RCC 7860 (cell line): ENCODE results near the gene ST7.
"Not testable (repeated sequence)": the region's sequence is repeated elsewhere in the genome, so short reads cannot be mapped to it uniquely, and the experiment has no call there.

Experiments used
- DNase-seq: peaks from one replicate; pipeline ENCODE4 v3.0.0-alpha.2; 2015; ENCODE audit warnings: low spot score
- FAIRE-seq: peaks from 2 replicates; lab custom pipeline; 2012; peaks lifted over from hg19 to GRCh38; lab: Jason Lieb, UNC

Gene ST7

DNA sequence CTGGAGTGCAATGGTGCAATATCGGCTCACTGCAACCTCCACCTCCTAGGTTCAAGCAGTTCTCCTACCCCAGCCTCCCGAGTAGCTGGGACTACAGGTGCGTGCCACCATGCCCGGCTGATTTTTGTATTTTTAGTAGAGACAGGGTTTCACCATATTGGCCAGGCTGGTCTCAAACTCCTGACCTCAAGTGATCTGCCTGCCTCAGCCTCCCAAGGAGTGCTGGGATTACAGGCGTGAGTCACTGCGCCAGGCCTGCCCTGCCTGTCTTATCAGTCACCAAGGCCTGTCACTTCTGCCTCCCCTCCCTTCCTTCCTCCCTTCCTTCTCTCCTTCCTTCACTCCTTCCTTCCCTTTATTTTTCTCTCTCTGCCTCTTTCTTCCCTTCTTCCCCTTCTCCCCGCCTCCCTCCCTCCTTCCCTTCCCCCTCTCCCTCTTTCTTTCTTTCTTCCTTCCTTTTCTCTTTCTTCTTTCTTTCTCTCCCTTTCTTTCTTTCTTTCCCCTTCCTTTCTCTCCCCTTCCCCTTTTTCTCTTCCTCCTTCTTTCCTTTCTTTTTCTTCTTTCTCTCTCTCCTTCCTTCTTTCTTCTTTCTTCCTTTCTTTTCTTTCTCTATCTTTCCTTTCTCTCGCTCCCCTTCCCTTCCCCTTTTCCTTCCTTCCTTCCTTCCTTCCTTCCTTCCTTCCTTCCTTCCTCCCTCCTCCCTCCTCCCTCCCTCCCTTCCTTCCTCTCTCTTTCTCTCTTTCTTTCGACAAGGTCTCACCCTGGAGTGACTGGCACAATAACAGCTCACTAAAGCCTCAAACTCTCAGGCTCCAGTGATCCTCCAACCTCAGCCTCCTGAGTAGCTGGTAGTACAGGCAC lies 3.1 kb upstream of the ST7 start:
- DNase-seq (no peak), FAIRE-seq (no peak)

DNA sequence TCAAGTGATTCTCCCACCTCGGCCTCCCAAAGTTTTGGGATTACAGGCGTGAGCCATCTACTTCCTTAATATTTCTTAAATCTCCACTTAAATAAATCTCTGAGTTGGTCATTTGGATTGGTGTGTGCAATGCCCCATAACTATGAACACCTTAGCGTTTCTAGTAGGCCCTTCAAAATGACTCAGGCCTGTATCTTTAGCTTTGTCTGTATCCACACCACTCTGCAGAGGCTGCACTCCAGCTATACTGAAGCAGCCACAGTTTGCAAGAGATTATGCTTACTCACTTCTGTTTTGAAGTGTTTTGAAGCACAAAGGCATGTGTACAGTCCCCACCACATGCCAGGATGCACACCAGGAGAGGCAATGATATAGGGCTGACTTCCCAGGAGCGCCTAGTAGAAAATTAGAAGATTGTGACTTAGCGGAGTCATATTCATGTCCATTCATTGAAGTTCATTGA lies 2.4 kb upstream of the ST7 start:
- FAIRE-seq (no peak), DNase-seq (no peak)

DNA sequence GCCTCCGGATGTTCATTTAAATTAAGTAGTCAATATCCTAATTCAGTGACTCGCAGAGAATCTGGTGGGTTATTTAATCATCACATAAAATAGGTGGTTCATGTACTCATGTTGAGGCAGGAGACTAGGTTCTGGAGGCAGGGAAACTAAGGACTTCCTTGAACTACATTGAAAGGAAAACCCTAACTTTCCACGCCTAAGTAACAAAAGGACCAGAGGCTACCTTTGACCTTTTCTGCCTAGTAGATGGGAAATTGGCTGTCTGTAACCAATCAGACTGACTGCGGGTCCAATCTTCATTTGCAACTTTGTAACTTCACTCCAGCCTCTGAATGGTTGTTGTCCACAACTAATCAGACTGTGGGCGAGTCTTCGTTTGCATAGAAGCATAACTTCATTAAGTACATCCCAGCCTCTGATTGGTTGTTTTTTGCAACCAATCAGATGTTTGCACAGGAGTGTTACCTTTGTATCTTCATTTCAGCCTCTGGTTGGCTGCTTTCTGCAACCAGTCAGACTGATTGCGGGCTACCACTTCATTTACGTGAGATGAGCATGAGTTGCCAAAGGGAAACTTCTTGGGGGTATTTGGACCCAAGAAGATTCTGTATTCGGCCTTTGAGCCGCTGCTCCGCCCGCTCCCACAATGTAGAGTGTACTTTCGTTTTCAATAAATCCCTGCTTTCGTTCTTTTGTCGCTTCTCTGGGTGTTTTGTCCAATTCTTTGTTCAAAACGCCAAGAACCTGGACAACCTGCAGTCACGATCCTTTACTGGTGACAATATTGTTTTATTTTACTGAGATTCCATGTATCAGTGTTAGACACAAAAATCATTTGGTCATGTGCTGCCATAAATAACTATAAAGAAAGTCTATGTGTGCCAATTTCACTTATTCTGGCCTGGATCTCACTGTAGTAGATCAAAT lies 1.7 kb upstream of the ST7 start:
- FAIRE-seq (no peak), DNase-seq (no peak)

DNA sequence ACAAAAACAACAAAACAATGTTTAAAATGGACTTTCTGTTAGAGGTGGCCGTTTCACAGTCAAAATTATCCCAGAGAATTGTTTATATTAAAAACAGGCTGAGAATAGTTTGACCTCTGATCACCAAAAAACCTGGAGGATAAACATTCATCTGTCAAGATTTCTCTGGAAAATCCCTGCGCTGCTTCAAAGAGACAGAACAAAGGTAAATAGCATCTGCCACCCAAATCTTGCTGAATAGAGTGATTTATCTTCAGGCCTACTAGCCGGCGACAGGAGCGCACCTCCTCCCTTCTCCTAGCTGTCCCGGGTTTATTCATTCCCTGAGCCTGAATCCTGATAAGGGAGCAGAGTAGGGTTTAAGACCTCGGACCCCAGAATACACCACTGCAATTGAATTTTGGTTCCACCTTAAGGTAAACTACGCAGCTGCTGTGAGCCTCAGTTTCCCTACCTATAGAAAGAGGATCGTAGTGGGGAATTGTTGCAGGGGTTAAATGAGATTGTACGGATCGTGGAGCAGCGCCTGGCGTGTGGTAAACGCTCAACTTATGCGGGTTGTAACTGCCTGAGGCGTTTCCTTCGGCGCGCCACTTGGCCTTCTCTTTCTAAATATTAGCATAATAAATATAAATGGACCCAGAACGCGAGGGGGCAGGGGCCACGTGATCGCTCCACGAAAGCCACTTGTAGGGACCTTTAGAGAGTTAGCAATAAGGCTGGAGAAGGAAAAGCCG lies 498 bp upstream of the ST7 start:
- peak; percentile 31 for DNase-seq
- FAIRE-seq, result no peak

DNA sequence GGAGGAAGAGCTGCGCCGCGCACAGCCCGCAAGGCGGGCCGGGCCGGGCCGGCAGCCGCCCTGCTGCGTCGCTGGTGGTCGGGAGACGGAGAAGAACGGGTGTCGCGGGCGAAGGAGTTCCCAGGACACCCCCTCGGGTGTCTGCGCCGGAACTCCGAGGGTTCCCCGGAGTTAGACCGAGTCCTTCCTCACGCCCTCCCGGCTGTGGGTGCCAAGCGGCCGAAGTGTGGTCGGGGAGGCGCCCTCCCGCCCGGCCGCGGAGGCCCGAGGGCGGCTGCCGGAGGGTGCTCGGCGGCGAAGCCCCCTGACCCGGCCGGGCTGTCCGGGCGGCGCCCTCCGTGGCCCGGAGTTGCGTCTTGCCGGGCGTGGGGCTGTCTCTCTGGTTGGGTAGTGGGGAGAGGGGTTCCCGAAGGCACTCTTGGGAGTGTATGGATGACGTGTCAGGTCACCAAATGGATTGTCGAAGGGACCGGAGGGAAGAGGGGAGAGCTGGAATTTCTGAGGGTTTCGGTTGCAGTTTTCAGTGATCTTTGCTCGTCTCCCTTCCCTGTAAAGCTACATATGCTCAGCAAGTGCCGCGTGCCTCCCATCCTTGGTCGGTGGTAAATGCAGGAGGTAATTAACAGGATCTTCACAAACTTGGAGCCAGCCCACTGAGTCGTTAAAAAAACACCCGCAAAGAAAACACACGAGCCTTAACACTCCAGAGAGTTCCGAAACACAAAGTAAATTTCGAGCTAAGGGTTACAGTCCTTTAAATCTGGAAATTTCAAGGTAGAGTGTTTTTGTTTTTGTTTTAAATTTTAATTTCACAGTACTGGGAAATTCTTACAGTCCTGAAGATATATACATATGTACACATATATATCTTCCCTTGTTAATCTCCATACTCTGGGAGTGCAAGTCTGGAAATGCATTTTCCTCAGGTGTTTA lies 871 bp downstream of the ST7 start:
- DNase-seq (peak; percentile 74), FAIRE-seq (no peak)

DNA sequence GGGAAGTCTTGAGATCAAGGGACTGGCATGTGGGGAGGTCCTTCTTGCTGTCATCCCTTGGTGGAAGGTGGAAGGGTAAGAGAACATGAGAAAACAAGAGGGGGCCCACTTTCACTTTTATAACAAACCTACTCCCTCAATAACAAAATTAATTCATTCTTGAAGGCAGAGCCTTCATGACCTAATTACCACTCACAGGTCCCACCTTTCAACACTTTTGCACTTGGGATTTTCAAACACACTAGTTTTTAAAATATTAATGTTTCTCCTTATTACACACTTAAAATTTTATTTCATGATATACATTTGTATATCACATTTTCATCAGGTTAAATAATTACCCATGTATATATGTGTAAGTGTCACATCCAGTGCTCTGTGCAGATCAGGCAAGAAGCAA lies 2.0 kb downstream of the ST7 start:
- no peak for FAIRE-seq

DNA sequence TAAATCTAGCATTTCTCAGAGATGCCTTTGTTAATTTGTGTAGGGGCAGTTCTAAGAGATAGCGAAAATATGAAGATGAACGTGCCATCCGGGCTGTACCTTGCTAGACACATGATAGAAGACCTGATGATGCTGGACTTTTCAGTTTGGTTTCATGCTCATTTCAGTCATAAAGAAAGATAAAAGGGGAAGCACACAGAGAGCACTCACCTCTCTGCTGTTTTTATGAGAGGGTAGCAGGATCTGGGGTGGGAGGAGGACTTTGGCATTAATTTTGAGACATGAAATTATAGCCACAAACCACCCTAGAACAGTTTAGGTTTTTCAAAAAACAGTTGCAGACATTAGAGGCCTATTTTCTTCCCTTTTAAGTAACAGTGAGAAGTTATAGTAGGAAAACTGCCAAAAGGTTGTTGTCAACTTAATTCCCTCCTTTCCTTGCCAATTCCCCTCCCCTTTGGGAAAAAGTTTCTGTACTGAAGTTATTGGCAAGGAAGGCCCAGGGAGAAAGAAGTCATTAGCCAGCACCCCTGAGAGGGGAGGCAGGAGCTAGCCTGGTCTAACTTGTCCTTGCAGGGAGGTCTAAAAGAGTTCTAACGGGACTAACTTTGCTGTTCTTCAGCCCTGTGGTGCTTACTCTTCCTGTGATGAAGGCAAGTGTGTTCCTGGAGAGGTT lies 2.6 kb downstream of the ST7 start:
- FAIRE-seq (no peak), DNase-seq (no peak)

More for the DNA sequence above, 2.0 kb downstream of the ST7 start:
- no peak for DNase-seq

DNA sequence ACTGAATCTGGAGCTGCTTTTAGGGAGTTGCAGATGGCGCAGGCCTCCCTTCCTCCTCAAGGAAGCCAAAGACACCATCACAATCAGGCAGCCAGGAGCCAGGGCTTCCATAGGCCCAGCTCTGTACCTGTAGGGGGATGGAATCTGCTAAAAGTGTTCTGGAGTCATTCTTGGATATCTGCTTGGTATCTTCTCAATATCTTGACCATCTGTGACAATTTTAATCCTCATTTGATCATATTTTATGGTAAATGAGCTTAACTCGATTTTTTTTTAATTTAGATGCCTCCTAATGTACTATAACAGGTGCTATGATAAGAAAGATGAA lies 3.1 kb downstream of the ST7 start:
- FAIRE-seq, result no peak
- DNase-seq, result no peak

DNA sequence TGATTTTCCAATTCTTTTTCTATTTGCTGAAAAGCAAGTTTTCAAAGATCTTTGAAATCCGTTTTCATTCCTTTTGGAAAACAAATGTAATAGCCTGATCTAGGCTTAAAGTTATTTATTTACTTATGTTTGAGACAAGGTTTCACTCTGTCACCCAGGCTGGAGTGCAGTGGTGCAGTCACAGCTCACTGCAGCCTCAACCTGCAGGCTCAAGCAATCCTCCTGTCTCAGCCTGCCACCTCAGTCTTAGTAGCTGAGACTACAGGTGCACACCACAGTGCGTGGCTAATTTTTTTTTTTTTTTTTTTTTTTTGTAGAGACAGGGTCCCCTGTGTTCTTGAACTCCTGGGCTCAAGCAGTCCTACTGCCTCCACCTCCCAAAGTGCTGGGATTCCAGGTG lies 4.6 kb downstream of the ST7 start:
- FAIRE-seq (peak; percentile 78), DNase-seq (peak; percentile 35)

DNA sequence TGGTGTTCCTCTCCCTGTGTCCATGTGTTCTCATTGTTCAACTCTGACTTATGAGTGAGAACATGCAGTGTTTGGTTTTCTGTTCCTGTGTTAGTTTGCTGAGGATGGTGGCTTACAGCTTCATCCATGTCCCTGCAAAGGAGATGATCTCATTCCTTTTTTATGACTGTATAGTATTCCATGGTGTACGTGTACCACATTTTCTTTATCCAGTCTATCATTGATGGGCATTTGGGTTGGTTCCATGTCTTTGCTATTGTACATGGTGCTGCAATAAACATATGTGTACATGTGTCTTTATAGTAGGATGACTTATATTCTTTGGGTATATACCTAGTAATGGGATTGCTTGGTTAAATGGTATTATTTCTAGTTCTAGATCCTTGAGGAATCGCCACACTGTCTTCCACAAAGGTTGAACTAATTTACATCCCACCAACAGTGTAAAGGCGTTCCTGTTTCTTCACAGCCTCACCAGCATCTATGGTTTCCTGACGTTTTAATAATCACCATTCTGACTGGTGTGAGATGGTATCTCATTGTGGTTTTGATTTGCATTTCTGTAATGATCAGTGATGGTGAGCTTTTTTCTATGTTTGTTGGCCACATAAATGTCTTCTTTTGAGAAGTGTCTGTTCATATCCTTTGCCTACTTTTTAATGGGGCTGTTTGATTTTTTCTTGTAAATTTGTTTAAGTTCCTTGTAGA lies 8.8 kb downstream of the ST7 start:
- FAIRE-seq, result not testable (repeated sequence)

DNA sequence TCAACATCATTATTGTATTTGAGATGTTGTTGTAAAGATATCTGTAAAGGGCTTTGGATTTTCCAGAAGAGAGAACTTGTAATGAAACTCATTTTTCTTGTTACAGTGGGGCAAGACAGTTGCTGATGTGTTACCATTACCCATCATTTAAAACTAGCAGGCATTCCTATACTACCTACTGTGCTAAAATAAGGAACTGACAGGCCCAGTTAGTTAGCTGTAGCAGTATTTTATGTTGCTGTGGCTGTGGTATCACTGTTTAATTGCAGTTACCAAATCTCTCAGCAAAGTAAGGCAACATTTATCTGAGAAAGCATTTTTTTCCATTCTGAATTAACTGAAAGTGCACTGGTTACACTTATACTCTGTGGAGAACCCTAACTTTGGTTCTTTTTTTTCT lies 9.9 kb downstream of the ST7 start:
- DNase-seq (no peak), FAIRE-seq (no peak)

More for the DNA sequence above, 8.8 kb downstream of the ST7 start:
- DNase-seq, result not testable (repeated sequence)

DNA sequence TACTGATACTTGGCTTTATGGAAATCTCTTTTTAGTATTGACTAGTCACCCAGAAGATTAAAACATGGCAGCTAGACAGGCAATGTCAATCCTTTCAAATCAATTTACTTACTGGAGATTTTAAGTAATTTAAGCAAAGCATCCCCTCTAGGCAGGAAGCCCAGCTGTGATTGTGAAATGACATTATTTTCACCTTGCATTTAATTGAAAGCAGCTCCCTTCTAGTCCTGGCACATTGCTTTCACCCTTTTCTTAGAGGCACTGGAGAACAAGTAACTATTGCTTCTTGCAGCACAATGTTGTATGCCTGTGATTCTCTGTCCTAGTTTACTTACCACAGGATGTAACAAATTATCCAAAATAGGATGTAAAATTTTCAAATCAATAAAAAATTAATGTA lies 13.3 kb downstream of the ST7 start:
- DNase-seq (no peak), FAIRE-seq (no peak)

DNA sequence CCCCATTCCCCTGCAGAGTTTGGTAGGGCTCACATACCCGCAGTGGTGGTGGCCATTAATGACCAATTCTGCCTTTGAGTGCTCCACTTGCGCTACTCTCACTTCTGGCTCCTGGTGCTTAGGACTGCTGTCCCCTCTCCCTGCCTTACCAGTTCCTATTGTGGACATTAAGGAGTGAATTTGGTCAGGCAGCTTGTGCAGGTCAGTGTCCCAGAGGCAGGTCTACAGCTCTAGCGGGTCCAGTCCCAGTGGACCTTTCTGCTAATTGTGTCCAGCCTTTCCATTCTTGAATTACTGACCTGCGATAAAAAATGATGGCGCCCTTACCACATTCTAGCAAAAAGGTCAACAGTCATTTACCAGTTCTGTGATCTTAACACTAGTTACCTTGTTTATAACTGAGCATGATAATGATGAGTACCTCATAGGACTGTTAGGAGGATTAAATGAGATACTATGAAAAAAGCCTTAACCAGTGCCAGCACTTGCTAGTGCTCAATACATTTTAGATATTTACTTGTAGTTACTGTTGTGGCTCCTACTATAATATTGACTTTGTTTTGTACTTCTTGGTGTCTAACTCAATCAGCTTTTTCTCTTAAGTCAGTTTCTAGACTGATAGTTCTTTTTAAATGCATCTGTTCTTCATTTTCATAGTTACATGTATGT lies 14.1 kb downstream of the ST7 start:
- no peak for FAIRE-seq
- no peak for DNase-seq

DNA sequence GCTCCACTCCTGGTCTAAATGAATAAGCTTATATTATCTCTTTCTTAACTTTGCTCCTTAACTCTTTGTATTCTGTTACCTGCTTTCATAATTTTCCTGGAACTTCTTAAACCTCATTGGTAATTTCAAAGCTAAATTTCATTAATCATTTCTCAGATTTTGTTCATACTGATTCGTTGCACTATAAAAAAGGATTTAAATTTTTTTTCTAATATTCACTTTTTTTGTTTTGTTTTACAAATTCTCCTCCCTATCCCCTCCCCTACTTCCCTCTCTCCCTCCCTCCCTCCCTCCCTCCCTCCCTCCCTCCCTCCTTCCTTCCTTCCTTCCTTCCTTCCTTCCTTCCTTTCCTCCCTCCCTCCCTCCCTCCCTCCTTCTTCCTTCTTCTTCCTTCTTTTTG lies 14.7 kb downstream of the ST7 start:
- DNase-seq, result no peak
- no peak for FAIRE-seq

DNA sequence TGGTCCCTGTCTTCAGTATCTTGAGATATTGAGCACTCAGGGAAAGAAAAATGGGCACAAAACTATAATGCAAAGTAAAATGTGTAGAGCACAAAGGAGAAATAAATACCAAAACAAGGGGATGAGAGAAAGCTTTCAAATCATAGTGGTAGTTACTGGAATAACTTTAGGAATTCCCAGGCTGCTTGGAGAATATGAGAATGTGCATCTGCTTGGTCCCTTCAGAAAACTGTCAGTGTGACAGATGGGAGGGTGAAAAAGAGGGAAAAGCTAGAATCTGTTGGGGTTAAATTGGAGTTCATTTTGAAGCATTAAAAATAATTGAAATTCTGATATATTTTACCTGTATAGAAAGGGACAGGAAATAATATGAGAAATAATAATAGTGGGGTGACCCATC lies 15.3 kb downstream of the ST7 start:
- FAIRE-seq (no peak), DNase-seq (no peak)

DNA sequence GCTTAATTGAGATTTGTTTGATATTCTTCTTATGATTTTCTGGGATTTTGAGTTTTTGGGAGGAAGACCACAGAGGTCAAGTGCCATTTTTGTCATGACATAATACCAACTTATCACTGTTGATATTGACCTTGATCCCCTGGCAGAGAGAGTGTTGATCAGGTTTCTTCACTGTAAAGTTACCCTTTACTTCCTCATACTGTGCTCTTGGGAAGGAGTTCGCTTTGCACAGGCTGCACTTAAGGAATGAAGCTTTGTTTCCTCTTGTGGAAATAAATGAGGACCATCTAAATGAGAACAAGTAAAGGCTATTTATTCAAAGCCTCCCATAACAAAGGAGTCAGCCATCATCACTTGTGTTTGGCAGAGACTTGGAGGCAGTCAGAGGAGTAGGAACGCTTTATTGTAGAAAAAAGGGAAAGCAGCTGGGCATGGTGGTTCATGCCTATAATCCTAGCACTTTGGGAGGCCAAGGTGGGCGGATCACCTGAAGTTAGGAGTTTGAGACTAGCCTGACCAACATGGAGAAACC lies 16.1 kb downstream of the ST7 start:
- no peak for DNase-seq
- FAIRE-seq, result no peak

DNA sequence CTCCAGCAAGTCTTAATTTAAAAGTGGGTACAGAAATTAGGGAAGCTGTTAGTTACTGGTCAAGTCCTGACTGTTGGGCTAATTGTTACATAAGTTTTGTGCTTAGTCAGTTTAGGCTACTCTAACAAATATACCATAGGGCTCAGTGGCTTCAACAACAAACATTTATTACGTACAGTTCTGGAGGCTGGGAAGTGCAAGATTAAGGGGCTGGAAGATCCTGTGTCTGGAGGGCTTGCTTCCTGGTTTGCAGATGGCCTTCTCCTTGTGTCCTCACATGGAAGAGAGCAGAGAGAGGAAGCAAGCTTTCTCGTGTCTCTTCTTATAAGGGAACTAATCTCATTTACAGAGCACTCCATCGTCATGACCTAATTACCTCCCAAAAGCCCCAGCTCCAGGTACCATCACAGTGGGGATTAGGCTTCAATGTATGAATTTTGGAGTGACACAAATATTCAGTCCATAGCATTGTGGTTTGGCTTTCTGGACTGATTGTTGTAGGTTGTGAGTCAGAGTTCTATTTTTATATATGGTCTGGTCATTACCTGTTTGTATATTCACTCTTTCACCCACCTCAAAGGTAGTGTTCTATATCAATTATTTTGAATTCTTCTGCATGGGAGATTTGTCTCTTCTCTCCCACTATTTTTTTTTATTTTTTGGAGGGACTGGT lies 17.1 kb downstream of the ST7 start:
- DNase-seq (no peak), FAIRE-seq (no peak)

DNA sequence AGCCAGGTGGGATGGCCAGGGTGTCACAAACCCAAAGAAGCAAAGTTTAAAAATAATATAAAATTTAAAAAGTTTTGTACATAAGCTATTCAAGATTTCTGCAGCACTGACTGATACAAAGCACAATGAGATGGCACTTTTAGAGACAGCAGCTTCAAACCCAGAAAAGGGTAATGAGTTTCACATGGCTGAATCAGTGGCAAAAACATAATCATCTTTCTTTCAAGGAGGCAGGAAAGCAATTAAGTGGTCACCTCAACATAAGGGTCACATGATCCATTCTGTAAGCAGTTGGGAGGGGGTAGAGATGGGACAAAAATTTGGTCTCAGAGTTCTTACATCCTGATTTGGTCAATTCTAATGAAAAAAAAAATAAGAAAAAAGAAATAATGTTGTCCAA lies 17.9 kb downstream of the ST7 start:
- DNase-seq, FAIRE-seq: not testable (repeated sequence)
